ENCODE results near the gene FAM161B.
A peak's percentile ranks its signal among the peaks of the same experiment; 100 is the strongest.
"Not testable (repeated sequence)": the region's sequence is repeated elsewhere in the genome, so short reads cannot be mapped to it uniquely, and the experiment has no call there.

Gene FAM161B

GRCh38 chr14:73949752-73950734 lies at the start of gene FAM161B, which contains the start of gene COQ6:
FAM161B (minus strand) TSS chr14:73950094; CDS start chr14:73950026, 68 bp downstream.
COQ6 (plus strand) TSS chr14:73950302; CDS start chr14:73950333, 31 bp downstream.
- H3K9me3 ChIP-seq: no peaks in the 10 kb centered on the region
- in situ Hi-C loops (cut with MboI; ENCODE audit: low sequenced_read_pairs): no loop called here
- H3K4me3 ChIP-seq: peak within 1 kb of the TSS; percentile 67
- DNase-seq (ENCODE audit: low spot score in 2 of 2): peak; percentile 95 to 96
- H3K27me3 ChIP-seq (ENCODE audit: low read depth): no peaks in the 10 kb centered on the region
- peaks cover 9% of the 10 kb centered on the region for H3K36me3 ChIP-seq (replicated peaks)
- H3K4me1 ChIP-seq: peaks cover 7% of the 10 kb centered on the region

DNA sequence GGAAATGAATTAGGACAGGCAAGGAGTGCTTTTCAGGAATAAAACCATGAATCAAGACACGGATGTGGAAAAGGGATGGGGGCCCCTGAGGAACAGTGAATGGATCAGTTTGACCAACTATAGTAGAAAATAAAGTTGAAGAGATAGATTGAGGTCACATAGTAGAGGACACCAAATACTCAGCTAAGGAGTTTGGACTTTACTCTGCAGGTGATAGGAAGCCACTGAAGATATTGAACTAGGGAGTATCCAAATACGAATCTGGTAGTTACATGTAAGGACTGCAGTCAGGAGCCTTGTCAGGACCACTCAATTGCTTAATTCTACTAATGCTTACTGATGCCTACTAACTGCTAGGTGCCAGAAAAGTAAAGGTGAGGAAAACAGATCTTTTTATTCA lies 48.8 kb upstream of the FAM161B start:
- DNase-seq (ENCODE audit: low spot score in 2 of 2): no peak
- Histone ChIP-seq H3K4me1 (no peaks in the 10 kb centered on the region), H3K9me3 (no peaks in the 10 kb centered on the region), H3K4me3 (no peak overlapping the region), H3K36me3 (replicated peaks) (no peaks in the 10 kb centered on the region), H3K27me3 (ENCODE audit: low read depth) (no peaks in the 10 kb centered on the region)
- in situ Hi-C loops (cut with MboI; ENCODE audit: low sequenced_read_pairs): no loop called here

- DNase-seq (ENCODE audit: low spot score in 2 of 2): no peak
- H3K4me1 ChIP-seq: no peaks in the 10 kb centered on the region
These were observed 48.1 kb upstream of the FAM161B start for GRCh38 chr14:73997944-73998447.

GRCh38 chr14:73997108-73997943 lies 47.4 kb upstream of the FAM161B start:
- Histone ChIP-seq H3K36me3 (replicated peaks) (no peaks in the 10 kb centered on the region), H3K27me3 (ENCODE audit: low read depth) (no peaks in the 10 kb centered on the region), H3K9me3 (no peaks in the 10 kb centered on the region), H3K4me3 (no peak overlapping the region), H3K4me1 (no peaks in the 10 kb centered on the region)
- no peak for DNase-seq (ENCODE audit: low spot score in 2 of 2)
- in situ Hi-C loops (cut with MboI; ENCODE audit: low sequenced_read_pairs): no loop called here

More at GRCh38 chr14:73997944-73998447, 48.1 kb upstream of the FAM161B start:
- Histone ChIP-seq H3K27me3 (ENCODE audit: low read depth) (no peaks in the 10 kb centered on the region), H3K4me3 (no peak overlapping the region), H3K36me3 (replicated peaks) (no peaks in the 10 kb centered on the region), H3K9me3 (no peaks in the 10 kb centered on the region)
- in situ Hi-C loops (cut with MboI; ENCODE audit: low sequenced_read_pairs): no loop called here

DNA sequence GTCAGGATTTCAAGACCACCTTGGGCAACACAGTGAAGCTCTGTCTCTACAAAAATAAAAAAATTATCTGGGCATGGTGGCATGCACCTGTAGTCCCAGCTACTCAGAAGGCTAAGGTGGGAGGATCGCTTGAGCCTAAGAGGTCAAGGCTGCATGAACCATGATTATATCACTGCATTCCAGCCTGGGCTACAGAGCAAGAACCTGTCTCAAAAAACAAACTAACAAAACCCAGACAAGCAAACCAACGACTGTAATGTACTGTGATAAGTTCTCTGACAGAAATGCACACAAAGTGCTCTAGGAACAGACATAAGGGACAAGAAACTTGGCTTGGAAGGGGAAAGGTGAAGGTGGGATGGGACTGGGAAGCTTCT lies 46.8 kb upstream of the FAM161B start:
- Histone ChIP-seq H3K4me3 (no peak overlapping the region), H3K36me3 (replicated peaks) (no peaks in the 10 kb centered on the region), H3K4me1 (no peaks in the 10 kb centered on the region), H3K27me3 (ENCODE audit: low read depth) (no peaks in the 10 kb centered on the region), H3K9me3 (no peaks in the 10 kb centered on the region)
- no peak for DNase-seq (ENCODE audit: low spot score in 2 of 2)
- in situ Hi-C loops (cut with MboI; ENCODE audit: low sequenced_read_pairs): no loop called here

GRCh38 chr14:73995977-73996378 lies 46.1 kb upstream of the FAM161B start:
- H3K9me3 ChIP-seq: no peaks in the 10 kb centered on the region
- no peaks in the 10 kb centered on the region for H3K4me1 ChIP-seq
- H3K27me3 ChIP-seq (ENCODE audit: low read depth): no peaks in the 10 kb centered on the region
- no peaks in the 10 kb centered on the region for H3K36me3 ChIP-seq (replicated peaks)
- H3K4me3 ChIP-seq: no peak overlapping the region
- DNase-seq (ENCODE audit: low spot score in 2 of 2): no peak
- in situ Hi-C loops (cut with MboI; ENCODE audit: low sequenced_read_pairs): no loop called here

DNA sequence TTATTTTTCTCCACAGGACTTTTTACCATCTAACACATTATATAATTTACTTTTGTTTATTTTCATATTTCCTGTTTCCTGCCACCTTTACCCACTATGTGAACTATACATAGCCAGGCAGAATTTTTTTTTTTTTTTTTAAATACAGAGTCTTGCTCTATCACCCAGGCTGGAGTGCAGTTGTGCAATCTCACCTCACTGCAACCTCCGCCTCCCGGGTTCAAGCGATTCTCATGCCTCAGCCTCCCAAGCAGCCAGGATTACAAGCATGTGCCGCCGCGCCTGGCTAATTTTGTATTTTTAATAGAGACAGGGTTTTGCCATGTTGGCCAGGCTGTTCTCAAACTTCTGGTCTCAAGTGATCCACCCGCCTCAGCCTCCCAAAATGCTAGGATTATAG lies 45.0 kb upstream of the FAM161B start:
- H3K4me3 ChIP-seq; DNase-seq (ENCODE audit: low spot score in 2 of 2); H3K36me3 ChIP-seq (replicated peaks); in situ Hi-C loops (cut with MboI; ENCODE audit: low sequenced_read_pairs); H3K9me3 ChIP-seq; H3K4me1 ChIP-seq; H3K27me3 ChIP-seq (ENCODE audit: low read depth): not testable (repeated sequence)

- H3K9me3 ChIP-seq: no peaks in the 10 kb centered on the region
- in situ Hi-C loops (cut with MboI; ENCODE audit: low sequenced_read_pairs): no loop called here
- H3K36me3 ChIP-seq (replicated peaks): peaks cover 12% of the 10 kb centered on the region
- no peak for DNase-seq (ENCODE audit: low spot score in 2 of 2)
- no peak overlapping the region for H3K4me3 ChIP-seq
- no peaks in the 10 kb centered on the region for H3K4me1 ChIP-seq
- no peaks in the 10 kb centered on the region for H3K27me3 ChIP-seq (ENCODE audit: low read depth)
These were observed 41.2 kb upstream of the FAM161B start for GRCh38 chr14:73991092-73991491.

DNA sequence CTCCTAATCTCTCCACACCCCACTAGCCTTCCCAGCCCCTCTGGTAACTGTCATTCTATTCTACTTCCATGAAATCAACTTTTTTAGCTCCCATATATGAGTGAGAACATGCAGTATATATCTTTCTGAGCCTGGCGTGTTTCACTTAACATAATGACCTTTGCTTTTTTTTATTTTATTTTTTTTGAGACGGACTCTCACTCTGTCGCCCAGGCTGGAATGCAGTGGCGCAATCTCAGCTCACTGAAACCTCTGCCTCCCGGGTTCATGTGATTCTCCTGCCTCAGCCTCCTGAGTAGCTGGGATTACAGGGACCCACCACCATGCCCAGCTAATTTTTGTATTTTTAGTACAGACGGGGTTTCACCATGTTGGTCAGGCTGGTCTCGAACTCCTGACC lies 38.8 kb upstream of the FAM161B start:
- H3K27me3 ChIP-seq (ENCODE audit: low read depth); in situ Hi-C loops (cut with MboI; ENCODE audit: low sequenced_read_pairs); H3K4me3 ChIP-seq; H3K4me1 ChIP-seq; H3K9me3 ChIP-seq; DNase-seq (ENCODE audit: low spot score in 2 of 2): not testable (repeated sequence)
- H3K36me3 ChIP-seq (replicated peaks): peaks cover 18% of the 10 kb centered on the region

DNA sequence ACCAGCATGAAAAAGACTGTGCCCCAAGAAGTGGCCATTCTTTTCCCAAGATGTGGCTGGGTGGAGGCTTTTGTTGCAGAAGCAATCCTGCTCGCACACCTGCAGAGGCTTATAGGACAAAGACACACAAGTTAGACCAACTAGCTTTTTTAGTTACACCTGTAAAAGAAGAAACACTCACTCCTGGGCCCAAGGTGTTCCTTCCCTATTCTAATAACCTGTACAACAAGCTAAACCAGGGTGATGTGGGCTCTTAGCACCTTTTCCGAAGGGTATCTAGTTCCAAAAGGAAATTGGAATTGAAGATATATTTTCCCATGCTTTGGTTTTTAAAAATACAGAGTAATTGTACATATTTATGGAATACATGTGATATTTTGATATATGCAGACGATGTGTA lies 38.2 kb upstream of the FAM161B start:
- DNase-seq (ENCODE audit: low spot score in 2 of 2): no peak
- peaks cover 18% of the 10 kb centered on the region for H3K36me3 ChIP-seq (replicated peaks)
- in situ Hi-C loops (cut with MboI; ENCODE audit: low sequenced_read_pairs): no loop called here
- no peak overlapping the region for H3K4me3 ChIP-seq
- no peaks in the 10 kb centered on the region for H3K9me3 ChIP-seq
- no peaks in the 10 kb centered on the region for H3K27me3 ChIP-seq (ENCODE audit: low read depth)
- H3K4me1 ChIP-seq: no peaks in the 10 kb centered on the region

- no peak overlapping the region for H3K4me3 ChIP-seq
- in situ Hi-C loops (cut with MboI; ENCODE audit: low sequenced_read_pairs): no loop called here
- peaks cover 5% of the 10 kb centered on the region for H3K36me3 ChIP-seq (replicated peaks)
- no peaks in the 10 kb centered on the region for H3K9me3 ChIP-seq
- no peak for DNase-seq (ENCODE audit: low spot score in 2 of 2)
- H3K27me3 ChIP-seq (ENCODE audit: low read depth): no peaks in the 10 kb centered on the region
- no peaks in the 10 kb centered on the region for H3K4me1 ChIP-seq
These were observed 28.0 kb upstream of the FAM161B start for GRCh38 chr14:73977896-73978295.

DNA sequence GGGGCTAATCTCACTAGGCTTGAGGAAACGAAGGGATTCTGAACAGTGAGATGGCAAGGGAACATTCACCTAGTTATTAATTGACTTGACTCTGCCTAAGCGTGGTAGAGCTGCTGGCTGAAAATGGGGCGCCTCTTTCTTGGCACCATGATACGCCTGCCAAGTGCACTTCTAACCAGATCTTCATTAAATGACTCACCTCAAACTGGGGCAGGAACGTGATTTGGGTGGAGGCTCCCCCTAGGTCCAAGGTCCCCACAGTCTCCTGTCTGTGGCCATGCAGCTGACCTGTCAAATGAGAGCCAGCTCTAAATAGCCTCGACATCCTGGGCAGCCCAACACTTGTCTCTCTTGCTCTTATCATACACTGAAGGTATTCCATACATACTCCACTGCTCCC lies 26.2 kb upstream of the FAM161B start:
- Histone ChIP-seq H3K4me1 (no peaks in the 10 kb centered on the region), H3K27me3 (ENCODE audit: low read depth) (no peaks in the 10 kb centered on the region), H3K4me3 (no peak overlapping the region), H3K9me3 (no peaks in the 10 kb centered on the region), H3K36me3 (replicated peaks) (peaks cover 5% of the 10 kb centered on the region)
- in situ Hi-C loops (cut with MboI; ENCODE audit: low sequenced_read_pairs): no loop called here
- DNase-seq (ENCODE audit: low spot score in 2 of 2): no peak

DNA sequence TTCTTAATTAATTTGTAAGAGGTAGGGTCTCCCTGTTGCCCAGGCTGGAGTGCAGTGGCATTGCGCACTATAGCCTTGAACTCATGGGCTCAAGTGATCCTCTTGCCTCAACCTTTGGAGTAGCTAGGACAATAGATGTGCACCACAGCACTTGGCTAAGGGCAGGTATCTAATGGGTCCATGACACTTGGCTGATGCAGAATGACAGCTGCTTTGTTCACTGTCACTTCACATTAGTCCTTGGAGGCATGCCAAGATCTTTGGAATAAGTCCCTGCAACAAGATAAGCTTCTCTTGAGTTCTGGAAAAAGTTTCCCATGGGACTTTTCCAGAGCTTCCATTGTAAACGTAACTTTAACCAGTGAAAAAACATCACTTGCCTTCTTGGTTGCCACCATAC lies 23.6 kb upstream of the FAM161B start:
- no peaks in the 10 kb centered on the region for H3K9me3 ChIP-seq
- H3K36me3 ChIP-seq (replicated peaks): peaks cover 16% of the 10 kb centered on the region
- in situ Hi-C loops (cut with MboI; ENCODE audit: low sequenced_read_pairs): no loop called here
- no peaks in the 10 kb centered on the region for H3K27me3 ChIP-seq (ENCODE audit: low read depth)
- no peaks in the 10 kb centered on the region for H3K4me1 ChIP-seq
- no peak for DNase-seq (ENCODE audit: low spot score in 2 of 2)
- H3K4me3 ChIP-seq: no peak overlapping the region

- no peak overlapping the region for H3K4me3 ChIP-seq
- peaks cover 22% of the 10 kb centered on the region for H3K36me3 ChIP-seq (replicated peaks)
- no peaks in the 10 kb centered on the region for H3K9me3 ChIP-seq
- in situ Hi-C loops (cut with MboI; ENCODE audit: low sequenced_read_pairs): no loop called here
- DNase-seq (ENCODE audit: low spot score in 2 of 2): no peak
- H3K27me3 ChIP-seq (ENCODE audit: low read depth): no peaks in the 10 kb centered on the region
- H3K4me1 ChIP-seq: no peaks in the 10 kb centered on the region
These were observed 19.0 kb upstream of the FAM161B start for GRCh38 chr14:73968885-73969284.

Measured in HAP-1 (cell line).